ENCODE data around the gene IGF2BP2.

GRCh38 chr3:185734725-185735096, 90.1 kb downstream of the IGF2BP2 start:
- TF ChIP-seq CTCF (IDR thresholded peaks at IDR 0.05) (no peak), EZH2 (IDR thresholded peaks at IDR 0.05) (no peak), EZH2phosphoT487 (IDR thresholded peaks at IDR 0.05) (no peak)
